Lung (tissue), 12 donors: ENCODE data around the gene TFB2M. TPM values are rescaled to one million over a fixed set of nuclear protein-coding genes. Genes with fewer than 3 reads are reported as not detected.

Source experiments
- ATAC-seq: fragments of 200-7000 bp; cut with Tn5 transposase; one replicate; pipeline ENCODE4 v1.9.1; 2020; ENCODE audit warnings: moderate number of reproducible peaks; ENCODE audit not compliant: insufficient read depth, low FRiP score
- DNase-seq, 3 donors: peaks; one replicate each; pipeline ENCODE4 v3.0.0-alpha.2; 2013 to 2017
- H3K27ac ChIP-seq, 2 donors: one replicate each; pipeline ENCODE4 v1.5.1; 2013; ENCODE audit warnings: mild to moderate bottlenecking in 2 of 2, moderate library complexity in 2 of 2, control low read depth in 1 of 2, inconsistent platforms in 1 of 2, low read depth in 1 of 2, low read length in 1 of 2
- H3K27me3 ChIP-seq, 3 donors: one replicate each; pipeline ENCODE4 v1.5.1; 2013; ENCODE audit warnings: low read length in 2 of 3; ENCODE audit not compliant: control insufficient read depth in 3 of 3, insufficient read depth in 3 of 3
- H3K36me3 ChIP-seq, 4 donors: one replicate each; pipeline ENCODE4 v1.5.1; 2013; ENCODE audit warnings: low read length in 4 of 4, mild to moderate bottlenecking in 1 of 4, moderate library complexity in 1 of 4; ENCODE audit not compliant: control insufficient read depth in 4 of 4, insufficient read depth in 4 of 4
- H3K4me1 ChIP-seq, 5 donors: one replicate each; pipeline ENCODE4 v1.5.1; 2013; ENCODE audit warnings: low read length in 5 of 5, mild to moderate bottlenecking in 2 of 5, moderate library complexity in 1 of 5; ENCODE audit not compliant: control insufficient read depth in 5 of 5, insufficient read depth in 5 of 5
- H3K4me3 ChIP-seq: one replicate; pipeline ENCODE4 v1.5.1; 2013; ENCODE audit warnings: mild to moderate bottlenecking, control low read depth, moderate library complexity
- H3K9ac ChIP-seq, 2 donors: one replicate each; pipeline ENCODE4 v1.5.1; 2013; ENCODE audit warnings: low read length in 2 of 2, control low read depth in 1 of 2; ENCODE audit not compliant: insufficient read depth in 1 of 2
- H3K9me3 ChIP-seq, 4 donors: one replicate each; pipeline ENCODE4 v1.5.1; 2013; ENCODE audit warnings: low read length in 3 of 4, mild to moderate bottlenecking in 1 of 4, moderate library complexity in 1 of 4; ENCODE audit not compliant: control insufficient read depth in 4 of 4, insufficient read depth in 3 of 4
- CTCF ChIP-seq: IDR thresholded peaks from 2 replicates; pipeline ENCODE4 v1.5.1; 2012; ENCODE audit warnings: mild to moderate bottlenecking; ENCODE audit errors: control extremely low read depth, extremely low read depth
- WGBS, 2 donors: extraction: QIAGEN DNeasy Blood & Tissue Kit; methylation state at CpG; one replicate each; pipeline ENCODE4 v1.1.7; 2013; 5-methylcytosine and 5-hydroxymethylcytosine counted together
- polyA plus RNA-seq, 2 donors: library from polyadenylated mRNA; stranded (reverse); fragments of 200-250 nt; gene quantifications; one replicate each; pipeline ENCODE4 v1.2.1, GENCODE V29; 2013
- total RNA-seq, 2 donors: library from RNA; depleted of rRNA in 1 of 2; stranded (reverse); fragments of >200 nt in 1 of 2; gene quantifications; one replicate each; pipeline ENCODE4 v1.2.1, GENCODE V29; 2014 to 2021
- donor health status: control.
- donor health status: control.
- donor health status: Bipolar disorder and iron deficiency.
- donor health status: healthy.
- donor health status: DM: yes; HTN: yes; CAD: no.

TFB2M gene
- total and polyA plus RNA-seq, 4 donors = 5.5 to 13.3 (median 10.8) TPM

GRCh38 chr1:246517391-246517790 lies 48.7 kb downstream of the TFB2M start:
- no peak for ATAC-seq
- no peaks in the 10 kb centered on the region for H3K27me3 ChIP-seq
- no peaks in the 10 kb centered on the region for H3K4me1 ChIP-seq
- no peak overlapping the region for H3K9ac ChIP-seq
- no peak for DNase-seq
- no peak overlapping the region for H3K27ac ChIP-seq
- H3K9me3 ChIP-seq = peaks cover 0 to 31% (median 5%) of the 10 kb centered on the region in 4 donors
- no peak for TF ChIP-seq CTCF
- no peak overlapping the region for H3K4me3 ChIP-seq
- 79 to 88% methylated on average over 7 of the region's 7 CpGs for WGBS, 2 donors
- H3K36me3 ChIP-seq = no peaks in the 10 kb centered on the region

- no peak overlapping the region for H3K4me3 ChIP-seq
- no peak for TF ChIP-seq CTCF
- peaks cover 0 to 31% (median 5%) of the 10 kb centered on the region in 4 donors for H3K9me3 ChIP-seq
- no peak overlapping the region for H3K9ac ChIP-seq
- no peak for DNase-seq
- no peak overlapping the region for H3K27ac ChIP-seq
- H3K27me3 ChIP-seq = no peaks in the 10 kb centered on the region
- H3K36me3 ChIP-seq = no peaks in the 10 kb centered on the region
- 96 to 97% methylated on average over 10 of the region's 10 CpGs for WGBS, 2 donors
- ATAC-seq = no peak
- no peaks in the 10 kb centered on the region for H3K4me1 ChIP-seq
Observed at GRCh38 chr1:246516126-246516525, 49.9 kb downstream of the TFB2M start.

GRCh38 chr1:246515390-246516005 lies 50.6 kb downstream of the TFB2M start:
- Histone ChIP-seq H3K36me3 (no peaks in the 10 kb centered on the region), H3K4me1 (no peaks in the 10 kb centered on the region), H3K9ac (no peak overlapping the region), H3K27ac (no peak overlapping the region), H3K4me3 (no peak overlapping the region), H3K27me3 (no peaks in the 10 kb centered on the region), H3K9me3 (peaks cover 0 to 31% (median 5%) of the 10 kb centered on the region in 4 donors)
- no peak for TF ChIP-seq CTCF
- WGBS, 2 donors = 82 to 84% methylated on average over 3 of the region's 3 CpGs
- ATAC-seq = no peak
- DNase-seq = no peak
